Activated CD8-positive, alpha-beta T cell treated with anti-CD3 and anti-CD28 coated beads for 36 hours (primary cell): ENCODE results near the gene ANXA8. TPM values are rescaled to one million over a fixed set of nuclear protein-coding genes. Genes with fewer than 3 reads are reported as not detected.

ENCODE experiments used
- ATAC-seq: fragments of 200-7000 bp; cut with Tn5 transposase; one replicate; pipeline ENCODE4 v1.10.0; 2021; ENCODE audit warnings: mild to moderate bottlenecking, moderate library complexity
- CTCF ChIA-PET: fragments of 350-600 bp; sonication (Branson Sonifier 250); formaldehyde crosslinking; loops from one replicate; lab custom pipeline; 2021; ENCODE audit warnings: antibody characterized with exemption; lab: Charles Lee
- POLR2A ChIA-PET: fragments of 350-600 bp; sonication (Branson Sonifier 250); formaldehyde crosslinking; loops from one replicate; lab custom pipeline; 2021; ENCODE audit warnings: antibody characterized with exemption; lab: Charles Lee
- DNase-seq: peaks from one replicate; pipeline ENCODE4 v3.0.0-alpha.2; 2020
- H3K27ac Mint-ChIP-seq: one replicate; pipeline ENCODE4 v1.8.0; 2021; ENCODE audit warnings: mild to moderate bottlenecking, mixed read lengths
- H3K27me3 Mint-ChIP-seq: one replicate; pipeline ENCODE4 v1.8.0; 2021; ENCODE audit warnings: mixed read lengths
- H3K36me3 Mint-ChIP-seq: one replicate; pipeline ENCODE4 v1.8.0; 2021; ENCODE audit warnings: low read depth, mixed read lengths
- H3K4me1 Mint-ChIP-seq: one replicate; pipeline ENCODE4 v1.8.0; 2021; ENCODE audit warnings: low read depth, mixed read lengths
- H3K4me3 Mint-ChIP-seq: one replicate; pipeline ENCODE4 v1.8.0; 2021; ENCODE audit warnings: mild to moderate bottlenecking, moderate library complexity, mixed read lengths
- H3K9me3 Mint-ChIP-seq: one replicate; pipeline ENCODE4 v1.8.0; 2021; ENCODE audit warnings: mixed read lengths
- CTCF ChIP-seq: fragments of 200-600 bp; IDR thresholded peaks from one replicate; pipeline ENCODE4 v1.8.0; 2022; ENCODE audit warnings: antibody characterized with exemption, mild to moderate bottlenecking
- intact Hi-C: fragments of 100-400 bp; cut with micrococcal nuclease; formaldehyde crosslinking; loops from one replicate; pipeline ENCODE4 v1.10.0; 2022
- total RNA-seq, 2 experiments: library from RNA; stranded (reverse); gene quantifications; one replicate each; pipeline ENCODE4 v1.2.3, GENCODE V29; 2021

ANXA8 gene
- total RNA-seq, 2 experiments from 2014 or later, result not detected

- Mint-ChIP-seq H3K9me3 (peaks cover 16% of the 10 kb centered on the region), H3K4me3 (no peak overlapping the region), H3K27ac (no peak overlapping the region), H3K4me1 (peaks cover 18% of the 10 kb centered on the region), H3K27me3 (peaks cover 6% of the 10 kb centered on the region), H3K36me3 (peaks cover 3% of the 10 kb centered on the region)
- intact Hi-C loops, result no loop called here
- DNase-seq (peak; percentile 37), ATAC-seq (peak; percentile 55)
- TF ChIP-seq CTCF, result no peak
- ChIA-PET POLR2A (interaction anchor here (0.6 kb wide), 1 partner anchor 63 kb away, joined by 3 read pairs; no protein-coding TSS in a partner anchor), CTCF (interaction anchor here (1.4 kb wide), 1 partner anchor 87 kb away, joined by 3 read pairs; no protein-coding TSS in a partner anchor)
Measured at GRCh38 chr10:47449102-47449978, 34.6 kb downstream of the ANXA8 start.

- ChIA-PET POLR2A (no interaction called here), CTCF (no interaction called here)
- ATAC-seq (no peak), DNase-seq (no peak)
- TF ChIP-seq CTCF, result no peak
- Mint-ChIP-seq H3K36me3 (peaks cover 3% of the 10 kb centered on the region), H3K27ac (no peak overlapping the region), H3K27me3 (peaks cover 3% of the 10 kb centered on the region), H3K9me3 (peaks cover 18% of the 10 kb centered on the region), H3K4me1 (peaks cover 18% of the 10 kb centered on the region), H3K4me3 (no peak overlapping the region)
- intact Hi-C loops, result no loop called here
Measured at GRCh38 chr10:47447705-47448104, 36.2 kb downstream of the ANXA8 start.

- Mint-ChIP-seq H3K27me3 (peaks cover 4% of the 10 kb centered on the region), H3K36me3 (peaks cover 3% of the 10 kb centered on the region), H3K27ac (no peak overlapping the region), H3K4me1 (peaks cover 18% of the 10 kb centered on the region), H3K9me3 (peaks cover 18% of the 10 kb centered on the region), H3K4me3 (no peak overlapping the region)
- ChIA-PET CTCF (no interaction called here), POLR2A (no interaction called here)
- no peak for TF ChIP-seq CTCF
- no peak for DNase-seq
- intact Hi-C loops, result no loop called here
- no peak for ATAC-seq
Measured at GRCh38 chr10:47447209-47447608, 36.7 kb downstream of the ANXA8 start.

- POLR2A ChIA-PET, result no interaction called here
- Mint-ChIP-seq H3K36me3 (peaks cover 3% of the 10 kb centered on the region), H3K27ac (no peak overlapping the region), H3K4me1 (peaks cover 18% of the 10 kb centered on the region), H3K4me3 (no peak overlapping the region), H3K9me3 (peaks cover 18% of the 10 kb centered on the region), H3K27me3 (peaks cover 12% of the 10 kb centered on the region)
- no peak for TF ChIP-seq CTCF
- no peak for DNase-seq
- intact Hi-C loops, result no loop called here
- CTCF ChIA-PET, result no interaction called here
- no peak for ATAC-seq
Measured at GRCh38 chr10:47445720-47446119, 38.2 kb downstream of the ANXA8 start.

GRCh38 chr10:47444047-47444446 is 39.9 kb downstream of the ANXA8 start:
- POLR2A ChIA-PET, result no interaction called here
- Mint-ChIP-seq H3K27ac (no peak overlapping the region), H3K36me3 (peaks cover 3% of the 10 kb centered on the region), H3K27me3 (peaks cover 19% of the 10 kb centered on the region), H3K9me3 (peaks cover 18% of the 10 kb centered on the region), H3K4me1 (peaks cover 15% of the 10 kb centered on the region), H3K4me3 (no peak overlapping the region)
- DNase-seq (no peak), ATAC-seq (no peak)
- CTCF ChIA-PET, result no interaction called here
- intact Hi-C loops, result no loop called here
- no peak for TF ChIP-seq CTCF
